ENCODE results near the gene ARHGAP33. TPM values are rescaled to one million over a fixed set of nuclear protein-coding genes. Genes with fewer than 3 reads are reported as not detected.

Gene ARHGAP33
- total and polyA plus RNA-seq, 4 donors = 3.1 to 16.6 (median 12.2) TPM

DNA sequence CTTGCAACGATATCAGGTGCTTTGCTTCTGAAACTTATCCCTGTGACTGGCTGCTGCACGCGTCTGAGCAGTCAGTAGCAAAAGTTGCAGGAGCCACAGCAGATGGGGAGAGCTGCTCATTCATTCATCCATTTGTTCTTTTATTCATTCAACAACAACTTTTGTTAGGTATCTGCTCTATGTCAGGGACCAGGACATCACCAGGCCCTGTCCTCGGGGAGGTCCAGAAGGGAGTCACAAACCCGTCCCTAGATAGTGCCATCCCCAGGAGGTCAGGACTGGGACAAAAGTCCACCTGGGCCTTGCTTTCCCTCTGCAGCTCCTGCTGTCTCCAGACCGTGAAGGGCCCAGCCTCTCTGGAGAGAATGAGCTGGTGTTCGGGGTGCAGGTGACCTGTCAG is 2.6 kb downstream of the ARHGAP33 start:
- peaks cover 0 to 29% (median 20%) of the 10 kb centered on the region in 4 donors for H3K36me3 ChIP-seq (ENCODE audit: control insufficient read depth in 4 of 4, insufficient read depth in 4 of 4, low read length in 4 of 4)
- 83 to 89% methylated on average over 7 of the region's 7 CpGs for WGBS, 2 donors
- no peaks in the 10 kb centered on the region for H3K9me3 ChIP-seq (ENCODE audit: control insufficient read depth in 4 of 4, insufficient read depth in 3 of 4, low read length in 3 of 4)
- ATAC-seq (ENCODE audit: insufficient read depth, low FRiP score) (no peak), DNase-seq (no peak)
- H3K4me3 ChIP-seq = no peak overlapping the region
- no peak overlapping the region for H3K9ac ChIP-seq (ENCODE audit: insufficient read depth in 1 of 2, low read length in 2 of 2)
- TF ChIP-seq, protein P1, sequence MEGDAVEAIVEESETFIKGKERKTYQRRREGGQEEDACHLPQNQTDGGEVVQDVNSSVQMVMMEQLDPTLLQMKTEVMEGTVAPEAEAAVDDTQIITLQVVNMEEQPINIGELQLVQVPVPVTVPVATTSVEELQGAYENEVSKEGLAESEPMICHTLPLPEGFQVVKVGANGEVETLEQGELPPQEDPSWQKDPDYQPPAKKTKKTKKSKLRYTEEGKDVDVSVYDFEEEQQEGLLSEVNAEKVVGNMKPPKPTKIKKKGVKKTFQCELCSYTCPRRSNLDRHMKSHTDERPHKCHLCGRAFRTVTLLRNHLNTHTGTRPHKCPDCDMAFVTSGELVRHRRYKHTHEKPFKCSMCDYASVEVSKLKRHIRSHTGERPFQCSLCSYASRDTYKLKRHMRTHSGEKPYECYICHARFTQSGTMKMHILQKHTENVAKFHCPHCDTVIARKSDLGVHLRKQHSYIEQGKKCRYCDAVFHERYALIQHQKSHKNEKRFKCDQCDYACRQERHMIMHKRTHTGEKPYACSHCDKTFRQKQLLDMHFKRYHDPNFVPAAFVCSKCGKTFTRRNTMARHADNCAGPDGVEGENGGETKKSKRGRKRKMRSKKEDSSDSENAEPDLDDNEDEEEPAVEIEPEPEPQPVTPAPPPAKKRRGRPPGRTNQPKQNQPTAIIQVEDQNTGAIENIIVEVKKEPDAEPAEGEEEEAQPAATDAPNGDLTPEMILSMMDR (IDR thresholded peaks at IDR 0.05; ENCODE audit: control extremely low read depth, extremely low read depth) = no peak
- H3K27me3 ChIP-seq (ENCODE audit: control insufficient read depth in 3 of 3, insufficient read depth in 3 of 3, low read length in 2 of 3) = no peaks in the 10 kb centered on the region
- H3K4me1 ChIP-seq (ENCODE audit: control insufficient read depth in 5 of 5, insufficient read depth in 5 of 5, low read length in 5 of 5) = peaks cover 0 to 20% (median 6%) of the 10 kb centered on the region in 5 donors
- H3K27ac ChIP-seq (ENCODE audit: low read depth in 1 of 2, low read length in 1 of 2) = no peak overlapping the region

GRCh38 chr19:35779033-35779432 is 3.7 kb downstream of the ARHGAP33 start:
- peaks cover 0 to 20% (median 6%) of the 10 kb centered on the region in 5 donors for H3K4me1 ChIP-seq (ENCODE audit: control insufficient read depth in 5 of 5, insufficient read depth in 5 of 5, low read length in 5 of 5)
- WGBS, 2 donors = 93 to 95% methylated on average over 8 of the region's 8 CpGs
- TF ChIP-seq, protein P1 (IDR thresholded peaks at IDR 0.05; ENCODE audit: control extremely low read depth, extremely low read depth) = no peak
- DNase-seq = no peak
- no peak overlapping the region for H3K4me3 ChIP-seq
- no peak overlapping the region for H3K27ac ChIP-seq (ENCODE audit: low read depth in 1 of 2, low read length in 1 of 2)
- no peaks in the 10 kb centered on the region for H3K9me3 ChIP-seq (ENCODE audit: control insufficient read depth in 4 of 4, insufficient read depth in 3 of 4, low read length in 3 of 4)
- H3K36me3 ChIP-seq (ENCODE audit: control insufficient read depth in 4 of 4, insufficient read depth in 4 of 4, low read length in 4 of 4) = peaks cover 0 to 36% (median 24%) of the 10 kb centered on the region in 4 donors
- no peak overlapping the region for H3K9ac ChIP-seq (ENCODE audit: insufficient read depth in 1 of 2, low read length in 2 of 2)
- no peaks in the 10 kb centered on the region for H3K27me3 ChIP-seq (ENCODE audit: control insufficient read depth in 3 of 3, insufficient read depth in 3 of 3, low read length in 2 of 3)
- no peak for ATAC-seq (ENCODE audit: insufficient read depth, low FRiP score)

- TF ChIP-seq, protein P1 (IDR thresholded peaks at IDR 0.05; ENCODE audit: control extremely low read depth, extremely low read depth) = no peak
- no peaks in the 10 kb centered on the region for H3K27me3 ChIP-seq (ENCODE audit: control insufficient read depth in 3 of 3, insufficient read depth in 3 of 3, low read length in 2 of 3)
- H3K27ac ChIP-seq (ENCODE audit: low read depth in 1 of 2, low read length in 1 of 2) = no peak overlapping the region
- peaks cover 0 to 15% (median 6%) of the 10 kb centered on the region in 5 donors for H3K4me1 ChIP-seq (ENCODE audit: control insufficient read depth in 5 of 5, insufficient read depth in 5 of 5, low read length in 5 of 5)
- H3K9me3 ChIP-seq (ENCODE audit: control insufficient read depth in 4 of 4, insufficient read depth in 3 of 4, low read length in 3 of 4) = no peaks in the 10 kb centered on the region
- no peak for DNase-seq
- no peak for ATAC-seq (ENCODE audit: insufficient read depth, low FRiP score)
- H3K4me3 ChIP-seq = no peak overlapping the region
- 93 to 98% methylated on average over 16 of the region's 16 CpGs for WGBS, 2 donors
- no peak overlapping the region for H3K9ac ChIP-seq (ENCODE audit: insufficient read depth in 1 of 2, low read length in 2 of 2)
- peaks cover 0 to 37% (median 27%) of the 10 kb centered on the region in 4 donors for H3K36me3 ChIP-seq (ENCODE audit: control insufficient read depth in 4 of 4, insufficient read depth in 4 of 4, low read length in 4 of 4)
Observed at GRCh38 chr19:35780058-35780457, 4.7 kb downstream of the ARHGAP33 start.

GRCh38 chr19:35780717-35781116 is 5.4 kb downstream of the ARHGAP33 start:
- H3K27me3 ChIP-seq (ENCODE audit: control insufficient read depth in 3 of 3, insufficient read depth in 3 of 3, low read length in 2 of 3) = no peaks in the 10 kb centered on the region
- peaks cover 0 to 14% (median 6%) of the 10 kb centered on the region in 5 donors for H3K4me1 ChIP-seq (ENCODE audit: control insufficient read depth in 5 of 5, insufficient read depth in 5 of 5, low read length in 5 of 5)
- peaks cover 0 to 44% (median 28%) of the 10 kb centered on the region in 4 donors for H3K36me3 ChIP-seq (ENCODE audit: control insufficient read depth in 4 of 4, insufficient read depth in 4 of 4, low read length in 4 of 4)
- no peak overlapping the region for H3K27ac ChIP-seq (ENCODE audit: low read depth in 1 of 2, low read length in 1 of 2)
- no peak for ATAC-seq (ENCODE audit: insufficient read depth, low FRiP score)
- WGBS, 2 donors = 95 to 99% methylated on average over 20 of the region's 20 CpGs
- DNase-seq = no peak
- TF ChIP-seq, protein P1 (IDR thresholded peaks at IDR 0.05; ENCODE audit: control extremely low read depth, extremely low read depth) = no peak
- no peaks in the 10 kb centered on the region for H3K9me3 ChIP-seq (ENCODE audit: control insufficient read depth in 4 of 4, insufficient read depth in 3 of 4, low read length in 3 of 4)
- no peak overlapping the region for H3K4me3 ChIP-seq
- no peak overlapping the region for H3K9ac ChIP-seq (ENCODE audit: insufficient read depth in 1 of 2, low read length in 2 of 2)

Data from lung (tissue), 12 donors.